Liver (tissue), 3 donors: ENCODE measurements around the gene ERCC6L.

Source experiments
- CTCF ChIP-seq: fragments of 150-350 bp; IDR thresholded peaks from 2 replicates; pipeline ENCODE4 v1.5.1; 2017; ENCODE audit warnings: improper control_type of control experiment, low read depth, low read length; ENCODE audit not compliant: missing input control
- REST ChIP-seq: IDR thresholded peaks from 2 replicates; pipeline ENCODE4 v1.6.1; 2016; ENCODE audit warnings: antibody characterized with exemption, mild to moderate bottlenecking
- SP1 ChIP-seq: IDR thresholded peaks from 2 replicates; pipeline ENCODE4 v1.6.1; 2018; ENCODE audit warnings: antibody characterized with exemption, mild to moderate bottlenecking
- YY1 ChIP-seq: IDR thresholded peaks from 2 replicates; pipeline ENCODE4 v1.6.1; 2016; ENCODE audit warnings: antibody characterized with exemption, mild to moderate bottlenecking
- donor health status: healthy.
- donor health status: healthy.

GRCh38 chrX:72265263-72265662 lies 26.4 kb upstream of the ERCC6L start:
- no peak for TF ChIP-seq CTCF
- no peak for TF ChIP-seq REST
- TF ChIP-seq YY1, result no peak
- no peak for TF ChIP-seq SP1
